PC-3 (cell line): ENCODE data around the gene ESYT3.

Experiments used
- EZH2 ChIP-seq: fragments of 300-600 bp; sonication (generic); IDR thresholded peaks from one replicate; pipeline ENCODE4 v1.6.1; 2017; ENCODE audit warnings: antibody characterized with exemption, mild to moderate bottlenecking, low read length; ENCODE audit not compliant: unreplicated experiment
- EZH2phosphoT487 ChIP-seq: fragments of 300-600 bp; sonication (generic); IDR thresholded peaks from 2 replicates; pipeline ENCODE4 v1.6.1; 2018; ENCODE audit warnings: mild to moderate bottlenecking, antibody characterized with exemption, low read length, borderline replicate concordance
- TF ChIP-seq, protein P1 (sequence below): fragments of 300-600 bp; sonication (generic); conservative IDR thresholded peaks from 2 replicates; pipeline ENCODE4 v1.5.1; 2017; ENCODE audit warnings: antibody characterized with exemption, low read depth, mild to moderate bottlenecking, low read length

DNA sequence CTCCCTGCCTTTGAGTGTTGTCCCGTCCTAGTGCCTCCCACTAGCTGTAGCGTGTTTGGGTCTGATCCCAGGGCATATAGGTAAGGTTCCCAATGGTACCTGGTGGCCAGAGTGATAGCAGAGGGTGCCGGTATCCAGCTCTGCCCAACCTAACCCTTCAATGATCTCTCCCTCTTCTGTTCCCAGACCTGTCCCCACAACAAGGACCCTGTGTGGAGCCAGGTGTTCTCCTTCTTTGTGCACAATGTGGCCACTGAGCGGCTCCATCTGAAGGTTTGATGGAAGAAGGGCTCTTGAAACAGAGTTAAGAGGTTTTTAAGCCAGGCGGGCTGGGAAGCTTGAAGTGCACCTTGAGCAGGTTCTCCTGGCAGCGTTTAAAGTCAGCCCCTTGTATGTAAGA, 35.5 kb downstream of the ESYT3 start:
- TF ChIP-seq, protein P1, sequence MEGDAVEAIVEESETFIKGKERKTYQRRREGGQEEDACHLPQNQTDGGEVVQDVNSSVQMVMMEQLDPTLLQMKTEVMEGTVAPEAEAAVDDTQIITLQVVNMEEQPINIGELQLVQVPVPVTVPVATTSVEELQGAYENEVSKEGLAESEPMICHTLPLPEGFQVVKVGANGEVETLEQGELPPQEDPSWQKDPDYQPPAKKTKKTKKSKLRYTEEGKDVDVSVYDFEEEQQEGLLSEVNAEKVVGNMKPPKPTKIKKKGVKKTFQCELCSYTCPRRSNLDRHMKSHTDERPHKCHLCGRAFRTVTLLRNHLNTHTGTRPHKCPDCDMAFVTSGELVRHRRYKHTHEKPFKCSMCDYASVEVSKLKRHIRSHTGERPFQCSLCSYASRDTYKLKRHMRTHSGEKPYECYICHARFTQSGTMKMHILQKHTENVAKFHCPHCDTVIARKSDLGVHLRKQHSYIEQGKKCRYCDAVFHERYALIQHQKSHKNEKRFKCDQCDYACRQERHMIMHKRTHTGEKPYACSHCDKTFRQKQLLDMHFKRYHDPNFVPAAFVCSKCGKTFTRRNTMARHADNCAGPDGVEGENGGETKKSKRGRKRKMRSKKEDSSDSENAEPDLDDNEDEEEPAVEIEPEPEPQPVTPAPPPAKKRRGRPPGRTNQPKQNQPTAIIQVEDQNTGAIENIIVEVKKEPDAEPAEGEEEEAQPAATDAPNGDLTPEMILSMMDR, result no peak
- no peak for TF ChIP-seq EZH2
- no peak for TF ChIP-seq EZH2phosphoT487
